A549 (cell line): ENCODE measurements around the gene RAB3IL1. TPM values are rescaled to one million over a fixed set of nuclear protein-coding genes. Genes with fewer than 3 reads are reported as not detected.
"Not testable (repeated sequence)": the region's sequence is repeated elsewhere in the genome, so short reads cannot be mapped to it uniquely, and the experiment has no call there.

Source experiments
- ATAC-seq, 2 experiments: fragments of 200-7000 bp in 1 of 2; fragments of >200 bp in 1 of 2; cut with Nextera tagmentation in 1 of 2; cut with Tn5 transposase in 1 of 2; 3 replicates each; pipeline versions ENCODE4 v1.8.0 to v1.9.1; 2018 to 2020; ENCODE audit warnings: mild to moderate bottlenecking in 1 of 2, moderate library complexity in 1 of 2
- CTCF ChIA-PET: fragments of 300-600 bp; sonication (Branson Sonifier 250); formaldehyde crosslinking; extraction: SDS; loops from one replicate; lab custom pipeline; 2021; ENCODE audit warnings: antibody characterized with exemption, inconsistent platforms; lab: Yijun Ruan, JAX
- POLR2A ChIA-PET: fragments of 350-600 bp; formaldehyde crosslinking; extraction: SDS; loops from one replicate; lab custom pipeline; 2021; ENCODE audit warnings: antibody characterized with exemption, inconsistent platforms; lab: Yijun Ruan, JAX
- DNase-seq, 2 experiments: peaks; one replicate each; pipeline versions ENCODE4 v3.0.0 to v3.0.0-alpha.2; 2011 to 2016; ENCODE audit warnings: low read depth in 1 of 2, low spot score in 1 of 2
- FAIRE-seq: peaks from 2 replicates; lab custom pipeline; 2011; peaks lifted over from hg19 to GRCh38; lab: Jason Lieb, UNC
- H3K27ac ChIP-seq, 2 experiments: fragments of >200 bp; sonication (Bioruptor Twin); formaldehyde crosslinking; 3 replicates each; pipeline ENCODE4 v1.5.1; 2016 to 2017
- H3K4me1 ChIP-seq: fragments of >200 bp; sonication (Bioruptor Twin); formaldehyde crosslinking; 3 replicates; pipeline ENCODE4 v1.6.1; 2016
- H3K4me2 ChIP-seq: fragments of >200 bp; sonication (Bioruptor Twin); formaldehyde crosslinking; 3 replicates; pipeline ENCODE4 v1.6.1; 2016
- H3K4me3 ChIP-seq: fragments of >200 bp; sonication (Bioruptor Twin); formaldehyde crosslinking; 3 replicates; pipeline ENCODE4 v1.5.1; 2016
- H3K9me3 ChIP-seq: fragments of >200 bp; sonication (Bioruptor Twin); formaldehyde crosslinking; 3 replicates; pipeline ENCODE4 v1.6.1; 2016
- E2F6 ChIP-seq: IDR thresholded peaks from 2 replicates; pipeline ENCODE4 v1.6.1; 2012; ENCODE audit warnings: low read depth, borderline replicate concordance
- EHF ChIP-seq: fragments of 250-450 bp; sonication (Bioruptor Pico); IDR thresholded peaks from 2 replicates; pipeline ENCODE4 v1.5.0; 2020; ENCODE audit warnings: mild to moderate bottlenecking
- ELK1 ChIP-seq: fragments of 150-350 bp; IDR thresholded peaks from 2 replicates; pipeline ENCODE4 v1.6.1; 2014; ENCODE audit warnings: low read depth, mild to moderate bottlenecking, low read length
- HDAC2 ChIP-seq: fragments of 200-600 bp; sonication (generic); IDR thresholded peaks from 2 replicates; pipeline ENCODE4 v1.6.1; 2016
- HMGXB4 ChIP-seq: fragments of 250-450 bp; sonication (Bioruptor Pico); IDR thresholded peaks from 2 replicates; pipeline ENCODE4 v1.5.0; 2021; ENCODE audit warnings: mild to moderate bottlenecking, moderate library complexity, borderline replicate concordance
- NPAS2 ChIP-seq: fragments of 250-450 bp; sonication (Bioruptor Pico); IDR thresholded peaks from 2 replicates; pipeline ENCODE4 v1.8.0; 2022; ENCODE audit warnings: mild to moderate bottlenecking, moderate library complexity, borderline replicate concordance
- POLR2A ChIP-seq: IDR thresholded peaks from 2 replicates; pipeline ENCODE4 v1.6.1; 2012; ENCODE audit warnings: mild to moderate bottlenecking, low read length
- RAD21 ChIP-seq, 2 experiments: fragments of >200 bp in 1 of 2; sonication (Bioruptor Twin) in 1 of 2; formaldehyde crosslinking in 1 of 2; IDR thresholded peaks in 1 of 2; conservative IDR thresholded peaks in 1 of 2; 2 replicates in 1 of 2; 3 replicates in 1 of 2; pipeline ENCODE4 v1.6.1; 2012 to 2018; ENCODE audit warnings: inconsistent platforms in 1 of 2
- REST ChIP-seq: fragments of 200-600 bp; sonication (generic); IDR thresholded peaks from 2 replicates; pipeline ENCODE4 v1.6.1; 2016; ENCODE audit warnings: antibody characterized with exemption, mild to moderate bottlenecking, moderate library complexity
- RNF2 ChIP-seq: fragments of 200-600 bp; sonication (generic); IDR thresholded peaks from 2 replicates; pipeline ENCODE4 v1.6.1; 2016; ENCODE audit warnings: low read depth, mild to moderate bottlenecking, antibody characterized with exemption, moderate library complexity, borderline replicate concordance
- ZFP36 ChIP-seq: fragments of 450-650 bp; IDR thresholded peaks from 2 replicates; pipeline ENCODE4 v1.6.1; 2014; ENCODE audit warnings: borderline replicate concordance; ENCODE audit not compliant: partially characterized antibody
- WGBS: methylation state at CpG from one replicate; pipeline ENCODE4 v1.1.6; 2017; ENCODE audit errors: missing lambda C conversion rate; 5-methylcytosine and 5-hydroxymethylcytosine counted together
- polyA plus RNA-seq, 4 experiments: library from polyadenylated mRNA; depleted of rRNA in 3 of 4; stranded (reverse); fragments of >200 nt; fragmentation: RNase III in 1 of 4; extraction: RNeasy Plus Mini Kit Qiagen cat#74134 plus additional on column Dnase treatment in 1 of 4; gene quantifications; 2 replicates in 3 of 4; 3 replicates in 1 of 4; pipeline ENCODE4 v1.2.3, GENCODE V29; 2011 to 2017

Gene RAB3IL1
- polyA plus RNA-seq, 2 of the 4 experiments (the other 2 are of a cell fraction) = 5.8 to 6.2 TPM

- H3K4me3 ChIP-seq = no peak overlapping the region
- ATAC-seq = peak in 1 of 2 experiments; percentile 19; a peak in 2 of 6 replicates
- POLR2A ChIA-PET = interaction anchor here (0.7 to 1.1 kb wide), 4 partner anchors 9 to 196 kb away, joined by 4 to 7 read pairs (median 6); partner anchors contain the start of gene FTH1
- 88% methylated on average over 9 of the region's 9 CpGs for WGBS
- H3K9me3 ChIP-seq = no peaks in the 10 kb centered on the region
- peak in 1 of 2 experiments; percentile 36 for DNase-seq
- peak overlapping the region; percentile 80 to 88 for H3K27ac ChIP-seq
- TF ChIP-seq POLR2A (no peak), HMGXB4 (no peak), RNF2 (no peak), RAD21 (conservative IDR thresholded peaks at IDR 0.05 in 1 of 2, IDR thresholded peaks at IDR 0.05 in 1 of 2) (peak; percentile 19 to 28; a peak in 2 of 5 replicates)
- TF ChIP-seq, all 56 proteins: peak for 1
- no peak for FAIRE-seq
- H3K4me2 ChIP-seq = peak overlapping the region; percentile 68
- H3K4me1 ChIP-seq = peaks cover 54% of the 10 kb centered on the region
- CTCF ChIA-PET = interaction anchor here (1.0 to 11.9 kb wide), 8 partner anchors 9 to 157 kb away, joined by 3 to 565 read pairs (median 6); no protein-coding TSS in a partner anchor
Observed at GRCh38 chr11:61954106-61954850, 36.9 kb upstream of the RAB3IL1 start.

- H3K27ac ChIP-seq = peak overlapping the region; percentile 80 to 88; a peak in 5 of 6 replicates
- 92% methylated on average over 5 of the region's 5 CpGs for WGBS
- DNase-seq, ATAC-seq, H3K9me3 ChIP-seq, H3K4me2 ChIP-seq, POLR2A ChIA-PET, FAIRE-seq, H3K4me3 ChIP-seq: not testable (repeated sequence)
- CTCF ChIA-PET = interaction anchor here (0.6 to 11.9 kb wide), 3 partner anchors 19 to 866 kb away, joined by 3 to 565 read pairs (median 3); no protein-coding TSS in a partner anchor
- peaks cover 54% of the 10 kb centered on the region for H3K4me1 ChIP-seq
Observed at GRCh38 chr11:61953632-61954031, 36.3 kb upstream of the RAB3IL1 start.

GRCh38 chr11:61952882-61953281 lies 35.5 kb upstream of the RAB3IL1 start:
- ChIA-PET CTCF (interaction anchor here (0.6 to 11.9 kb wide), 8 partner anchors 8 to 867 kb away, joined by 3 to 565 read pairs (median 4); no protein-coding TSS in a partner anchor), POLR2A (interaction anchor here (2.4 kb wide), 1 partner anchor 9 kb away, joined by 5 read pairs; no protein-coding TSS in a partner anchor)
- no peak for ATAC-seq
- no peak for FAIRE-seq
- TF ChIP-seq HDAC2 = no peak
- TF ChIP-seq ELK1 = no peak
- no peak for TF ChIP-seq EHF
- no peak for TF ChIP-seq NPAS2
- no peak for TF ChIP-seq E2F6
- TF ChIP-seq ZFP36 = no peak
- no peak for TF ChIP-seq REST
- H3K4me2 ChIP-seq = no peak overlapping the region
- peak overlapping the region; percentile 80 to 88; a peak in 5 of 6 replicates for H3K27ac ChIP-seq
- peaks cover 61% of the 10 kb centered on the region for H3K4me1 ChIP-seq
- whole genome bisulfite sequencing = 45% methylated on average over 3 of the region's 3 CpGs
- no peak overlapping the region for H3K4me3 ChIP-seq
- H3K9me3 ChIP-seq = no peaks in the 10 kb centered on the region
- DNase-seq = no peak
